Smooth muscle cell of trachea (primary cell): Measurements from ENCODE around the gene B4GALNT4. TPM values are rescaled to one million over a fixed set of nuclear protein-coding genes. Genes with fewer than 3 reads are reported as not detected.

Experiments
- total RNA-seq: library from RNA; depleted of rRNA; stranded (reverse); fragments of >200 nt; gene quantifications from 2 replicates; pipeline ENCODE4 v1.2.1, GENCODE V29; 2014

The B4GALNT4 gene, protein sequence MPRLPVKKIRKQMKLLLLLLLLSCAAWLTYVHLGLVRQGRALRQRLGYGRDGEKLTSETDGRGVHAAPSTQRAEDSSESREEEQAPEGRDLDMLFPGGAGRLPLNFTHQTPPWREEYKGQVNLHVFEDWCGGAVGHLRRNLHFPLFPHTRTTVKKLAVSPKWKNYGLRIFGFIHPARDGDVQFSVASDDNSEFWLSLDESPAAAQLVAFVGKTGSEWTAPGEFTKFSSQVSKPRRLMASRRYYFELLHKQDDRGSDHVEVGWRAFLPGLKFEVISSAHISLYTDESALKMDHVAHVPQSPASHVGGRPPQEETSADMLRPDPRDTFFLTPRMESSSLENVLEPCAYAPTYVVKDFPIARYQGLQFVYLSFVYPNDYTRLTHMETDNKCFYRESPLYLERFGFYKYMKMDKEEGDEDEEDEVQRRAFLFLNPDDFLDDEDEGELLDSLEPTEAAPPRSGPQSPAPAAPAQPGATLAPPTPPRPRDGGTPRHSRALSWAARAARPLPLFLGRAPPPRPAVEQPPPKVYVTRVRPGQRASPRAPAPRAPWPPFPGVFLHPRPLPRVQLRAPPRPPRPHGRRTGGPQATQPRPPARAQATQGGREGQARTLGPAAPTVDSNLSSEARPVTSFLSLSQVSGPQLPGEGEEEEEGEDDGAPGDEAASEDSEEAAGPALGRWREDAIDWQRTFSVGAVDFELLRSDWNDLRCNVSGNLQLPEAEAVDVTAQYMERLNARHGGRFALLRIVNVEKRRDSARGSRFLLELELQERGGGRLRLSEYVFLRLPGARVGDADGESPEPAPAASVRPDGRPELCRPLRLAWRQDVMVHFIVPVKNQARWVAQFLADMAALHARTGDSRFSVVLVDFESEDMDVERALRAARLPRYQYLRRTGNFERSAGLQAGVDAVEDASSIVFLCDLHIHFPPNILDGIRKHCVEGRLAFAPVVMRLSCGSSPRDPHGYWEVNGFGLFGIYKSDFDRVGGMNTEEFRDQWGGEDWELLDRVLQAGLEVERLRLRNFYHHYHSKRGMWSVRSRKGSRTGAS
- total RNA-seq, result 3.3 and 4.7 TPM in 2 replicates

GRCh38 chr11:369336-370018, at the start of gene B4GALNT4:
B4GALNT4 (plus strand) TSS chr11:369499; CDS start chr11:369804, 305 bp downstream.

GRCh38 chr11:394034-394857, 24.9 kb downstream of the B4GALNT4 start, which contains the start of gene PKP3:
PKP3 (plus strand) TSS chr11:394209; CDS start chr11:394293, 84 bp downstream.

Other genes with a start within 250 kb of the B4GALNT4 start
- gene SCGB1C1, start 176.4 kb upstream of the B4GALNT4 start, total RNA-seq, result not detected in 2 replicates
- 25.5 and 26.3 TPM in 2 replicates for gene BET1L, start 162.1 kb upstream of the B4GALNT4 start, total RNA-seq
- 118 and 212 TPM in 2 replicates for gene RIC8A, start 161.8 kb upstream of the B4GALNT4 start, total RNA-seq
- gene SIRT3, start 133.2 kb upstream of the B4GALNT4 start, total RNA-seq, result 10.8 and 14.1 TPM in 2 replicates
- 115 and 168 TPM in 2 replicates for gene PSMD13, start 132.5 kb upstream of the B4GALNT4 start, total RNA-seq
- not detected in 2 replicates for gene NLRP6, start 91.1 kb upstream of the B4GALNT4 start, total RNA-seq
- gene PGGHG, start 80.4 kb upstream of the B4GALNT4 start, total RNA-seq, result 7.9 and 18.0 TPM in 2 replicates
- 0.50 TPM in 1 of 2 replicates, not detected in the other for gene IFITM5, start 70.0 kb upstream of the B4GALNT4 start, total RNA-seq
- 49.7 and 93.9 TPM in 2 replicates for gene IFITM2, start 61.7 kb upstream of the B4GALNT4 start, total RNA-seq
- 20.9 and 31.6 TPM in 2 replicates for gene IFITM1, start 55.5 kb upstream of the B4GALNT4 start, total RNA-seq
- gene IFITM3, start 48.6 kb upstream of the B4GALNT4 start, total RNA-seq, result 33.3 and 84.0 TPM in 2 replicates
- gene PKP3, start 24.7 kb downstream of the B4GALNT4 start, total RNA-seq, result 1.7 and 2.8 TPM in 2 replicates
- 17.5 and 18.5 TPM in 2 replicates for gene SIGIRR, start 45.5 kb downstream of the B4GALNT4 start, total RNA-seq
- 0.17 TPM in 1 of 2 replicates, not detected in the other for gene ANO9, start 72.5 kb downstream of the B4GALNT4 start, total RNA-seq
- 35.9 and 40.5 TPM in 2 replicates for gene PTDSS2, start 80.8 kb downstream of the B4GALNT4 start, total RNA-seq
- gene RNH1, start 137.7 kb downstream of the B4GALNT4 start, total RNA-seq, result 538 and 702 TPM in 2 replicates
- gene HRAS, start 166.1 kb downstream of the B4GALNT4 start, total RNA-seq, result 49.5 and 62.4 TPM in 2 replicates
- gene LRRC56, start 168.0 kb downstream of the B4GALNT4 start, total RNA-seq, result 0.73 and 1.5 TPM in 2 replicates
- 0.29 and 0.33 TPM in 2 replicates for gene LMNTD2, start 191.2 kb downstream of the B4GALNT4 start, total RNA-seq
- gene RASSF7, start 191.5 kb downstream of the B4GALNT4 start, total RNA-seq, result 2.3 and 4.4 TPM in 2 replicates
- 21.2 and 29.8 TPM in 2 replicates for gene PHRF1, start 207.0 kb downstream of the B4GALNT4 start, total RNA-seq
- gene IRF7, start 246.5 kb downstream of the B4GALNT4 start, total RNA-seq, result 7.7 and 11.9 TPM in 2 replicates